Putamen (tissue), 1 donor: ENCODE data around the gene CACNA2D3.
"Not testable (repeated sequence)": the region's sequence is repeated elsewhere in the genome, so short reads cannot be mapped to it uniquely, and the experiment has no call there.

ENCODE experiments used
- DNase-seq: peaks from one replicate; pipeline ENCODE4 v3.0.0-alpha.2; 2016; ENCODE audit warnings: low spot score

Gene CACNA2D3

GRCh38 chr3:54464554-54464953, 342.2 kb downstream of the CACNA2D3 start:
- DNase-seq, result not testable (repeated sequence)

GRCh38 chr3:54476891-54477290, 354.5 kb downstream of the CACNA2D3 start:
- no peak for DNase-seq

GRCh38 chr3:54481606-54482365, 359.4 kb downstream of the CACNA2D3 start:
- DNase-seq, result no peak

GRCh38 chr3:54484334-54484733, 362.0 kb downstream of the CACNA2D3 start:
- DNase-seq, result no peak

- no peak for DNase-seq
Observed at GRCh38 chr3:54486317-54486716, 364.0 kb downstream of the CACNA2D3 start.

GRCh38 chr3:54488297-54488696, 365.9 kb downstream of the CACNA2D3 start:
- DNase-seq, result no peak

- no peak for DNase-seq
Observed at GRCh38 chr3:54494209-54494608, 371.9 kb downstream of the CACNA2D3 start.

- DNase-seq, result no peak
Observed at GRCh38 chr3:54506603-54507002, 384.3 kb downstream of the CACNA2D3 start.

GRCh38 chr3:54507876-54508460, 385.6 kb downstream of the CACNA2D3 start:
- no peak for DNase-seq

GRCh38 chr3:54510506-54510905, 388.2 kb downstream of the CACNA2D3 start:
- no peak for DNase-seq

- DNase-seq, result no peak
Observed at GRCh38 chr3:54511766-54512365, 389.5 kb downstream of the CACNA2D3 start.

- DNase-seq, result no peak
Observed at GRCh38 chr3:54514006-54514405, 391.7 kb downstream of the CACNA2D3 start.

- DNase-seq, result no peak
Observed at GRCh38 chr3:54514416-54514815, 392.1 kb downstream of the CACNA2D3 start.

GRCh38 chr3:54515441-54516213, 393.3 kb downstream of the CACNA2D3 start:
- no peak for DNase-seq

GRCh38 chr3:54517424-54517823, 395.1 kb downstream of the CACNA2D3 start:
- no peak for DNase-seq

GRCh38 chr3:54518011-54518675, 395.8 kb downstream of the CACNA2D3 start:
- DNase-seq, result no peak

- DNase-seq, result no peak
Observed at GRCh38 chr3:54519493-54519892, 397.1 kb downstream of the CACNA2D3 start.

- no peak for DNase-seq
Observed at GRCh38 chr3:54520060-54520459, 397.7 kb downstream of the CACNA2D3 start.

GRCh38 chr3:54527521-54527920, 405.2 kb downstream of the CACNA2D3 start:
- DNase-seq, result no peak

GRCh38 chr3:54527953-54528352, 405.6 kb downstream of the CACNA2D3 start:
- no peak for DNase-seq

- no peak for DNase-seq
Observed at GRCh38 chr3:54528668-54529067, 406.3 kb downstream of the CACNA2D3 start.

GRCh38 chr3:54530091-54530490, 407.7 kb downstream of the CACNA2D3 start:
- no peak for DNase-seq
